Lung (tissue), 12 donors: ENCODE data around the gene ZC3H7A. TPM values are rescaled to one million over a fixed set of nuclear protein-coding genes. Genes with fewer than 3 reads are reported as not detected.

Experiments used
- ATAC-seq: fragments of 200-7000 bp; cut with Tn5 transposase; one replicate; pipeline ENCODE4 v1.9.1; 2020; ENCODE audit warnings: moderate number of reproducible peaks; ENCODE audit not compliant: insufficient read depth, low FRiP score
- DNase-seq, 3 donors: peaks; one replicate each; pipeline ENCODE4 v3.0.0-alpha.2; 2013 to 2017
- H3K27ac ChIP-seq, 2 donors: one replicate each; pipeline ENCODE4 v1.5.1; 2013; ENCODE audit warnings: mild to moderate bottlenecking in 2 of 2, moderate library complexity in 2 of 2, control low read depth in 1 of 2, inconsistent platforms in 1 of 2, low read depth in 1 of 2, low read length in 1 of 2
- H3K27me3 ChIP-seq, 3 donors: one replicate each; pipeline ENCODE4 v1.5.1; 2013; ENCODE audit warnings: low read length in 2 of 3; ENCODE audit not compliant: control insufficient read depth in 3 of 3, insufficient read depth in 3 of 3
- H3K36me3 ChIP-seq, 4 donors: one replicate each; pipeline ENCODE4 v1.5.1; 2013; ENCODE audit warnings: low read length in 4 of 4, mild to moderate bottlenecking in 1 of 4, moderate library complexity in 1 of 4; ENCODE audit not compliant: control insufficient read depth in 4 of 4, insufficient read depth in 4 of 4
- H3K4me1 ChIP-seq, 5 donors: one replicate each; pipeline ENCODE4 v1.5.1; 2013; ENCODE audit warnings: low read length in 5 of 5, mild to moderate bottlenecking in 2 of 5, moderate library complexity in 1 of 5; ENCODE audit not compliant: control insufficient read depth in 5 of 5, insufficient read depth in 5 of 5
- H3K4me3 ChIP-seq: one replicate; pipeline ENCODE4 v1.5.1; 2013; ENCODE audit warnings: mild to moderate bottlenecking, control low read depth, moderate library complexity
- H3K9ac ChIP-seq, 2 donors: one replicate each; pipeline ENCODE4 v1.5.1; 2013; ENCODE audit warnings: low read length in 2 of 2, control low read depth in 1 of 2; ENCODE audit not compliant: insufficient read depth in 1 of 2
- H3K9me3 ChIP-seq, 4 donors: one replicate each; pipeline ENCODE4 v1.5.1; 2013; ENCODE audit warnings: low read length in 3 of 4, mild to moderate bottlenecking in 1 of 4, moderate library complexity in 1 of 4; ENCODE audit not compliant: control insufficient read depth in 4 of 4, insufficient read depth in 3 of 4
- WGBS, 2 donors: extraction: QIAGEN DNeasy Blood & Tissue Kit; methylation state at CpG; one replicate each; pipeline ENCODE4 v1.1.7; 2013; 5-methylcytosine and 5-hydroxymethylcytosine counted together
- polyA plus RNA-seq, 2 donors: library from polyadenylated mRNA; stranded (reverse); fragments of 200-250 nt; gene quantifications; one replicate each; pipeline ENCODE4 v1.2.1, GENCODE V29; 2013
- total RNA-seq, 2 donors: library from RNA; depleted of rRNA in 1 of 2; stranded (reverse); fragments of >200 nt in 1 of 2; gene quantifications; one replicate each; pipeline ENCODE4 v1.2.1, GENCODE V29; 2014 to 2021
- TF ChIP-seq, protein P1 (sequence below): IDR thresholded peaks from 2 replicates; pipeline ENCODE4 v1.5.1; 2012; ENCODE audit warnings: mild to moderate bottlenecking; ENCODE audit errors: control extremely low read depth, extremely low read depth
- donor health status: control.
- donor health status: control.
- donor health status: Bipolar disorder and iron deficiency.
- donor health status: healthy.
- donor health status: DM: yes; HTN: yes; CAD: no.

ZC3H7A gene
- total and polyA plus RNA-seq, 4 donors = 22.1 to 127 (median 36.2) TPM

DNA sequence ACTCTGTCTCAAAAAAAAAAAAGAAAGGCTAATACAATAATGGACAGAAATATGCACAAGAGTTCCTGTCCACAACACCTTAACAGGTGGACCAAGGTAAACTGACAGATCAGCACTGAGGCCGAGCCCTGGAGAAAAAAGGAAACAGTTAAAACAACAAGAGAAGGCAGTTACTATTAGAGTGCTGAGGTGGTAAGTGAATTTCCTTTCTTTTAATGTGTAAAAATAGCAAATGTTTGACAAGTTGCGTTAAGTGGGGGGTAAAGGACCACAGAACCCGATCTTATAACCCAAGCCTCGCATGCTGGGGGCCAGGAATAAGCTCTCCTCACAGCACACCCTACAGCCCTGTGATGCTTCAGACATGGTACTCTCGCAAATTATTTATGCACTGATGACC, 79.2 kb downstream of the ZC3H7A start:
- no peak overlapping the region for H3K9ac ChIP-seq
- H3K27me3 ChIP-seq = no peaks in the 10 kb centered on the region
- H3K9me3 ChIP-seq = no peaks in the 10 kb centered on the region
- DNase-seq = no peak
- H3K4me3 ChIP-seq = no peak overlapping the region
- TF ChIP-seq, protein P1, sequence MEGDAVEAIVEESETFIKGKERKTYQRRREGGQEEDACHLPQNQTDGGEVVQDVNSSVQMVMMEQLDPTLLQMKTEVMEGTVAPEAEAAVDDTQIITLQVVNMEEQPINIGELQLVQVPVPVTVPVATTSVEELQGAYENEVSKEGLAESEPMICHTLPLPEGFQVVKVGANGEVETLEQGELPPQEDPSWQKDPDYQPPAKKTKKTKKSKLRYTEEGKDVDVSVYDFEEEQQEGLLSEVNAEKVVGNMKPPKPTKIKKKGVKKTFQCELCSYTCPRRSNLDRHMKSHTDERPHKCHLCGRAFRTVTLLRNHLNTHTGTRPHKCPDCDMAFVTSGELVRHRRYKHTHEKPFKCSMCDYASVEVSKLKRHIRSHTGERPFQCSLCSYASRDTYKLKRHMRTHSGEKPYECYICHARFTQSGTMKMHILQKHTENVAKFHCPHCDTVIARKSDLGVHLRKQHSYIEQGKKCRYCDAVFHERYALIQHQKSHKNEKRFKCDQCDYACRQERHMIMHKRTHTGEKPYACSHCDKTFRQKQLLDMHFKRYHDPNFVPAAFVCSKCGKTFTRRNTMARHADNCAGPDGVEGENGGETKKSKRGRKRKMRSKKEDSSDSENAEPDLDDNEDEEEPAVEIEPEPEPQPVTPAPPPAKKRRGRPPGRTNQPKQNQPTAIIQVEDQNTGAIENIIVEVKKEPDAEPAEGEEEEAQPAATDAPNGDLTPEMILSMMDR = no peak
- WGBS, 2 donors = 58 to 65% methylated on average over 5 of the region's 5 CpGs
- no peak overlapping the region for H3K27ac ChIP-seq
- peaks cover 0 to 5% (median 2%) of the 10 kb centered on the region in 5 donors for H3K4me1 ChIP-seq
- ATAC-seq = no peak
- peaks cover 9 to 31% (median 13%) of the 10 kb centered on the region in 4 donors for H3K36me3 ChIP-seq

DNA sequence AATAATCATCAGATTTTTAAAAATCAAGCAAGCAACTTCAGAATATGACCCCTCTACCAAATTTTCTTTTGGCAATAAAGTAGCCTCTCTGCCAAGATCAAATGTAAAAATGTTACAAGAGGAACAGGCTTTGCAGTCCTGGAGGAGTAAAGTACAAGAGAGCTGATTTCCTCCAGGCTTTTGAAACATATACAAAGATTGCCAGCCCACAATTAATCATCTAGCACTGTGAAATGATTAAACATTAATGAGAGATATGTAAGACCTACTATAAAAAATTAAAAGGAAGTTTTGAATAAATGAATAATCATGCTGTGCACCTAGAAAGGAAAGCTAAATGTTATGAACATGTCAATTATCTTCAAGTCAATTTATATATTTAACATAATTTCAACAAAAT, 80.7 kb downstream of the ZC3H7A start:
- H3K27ac ChIP-seq = no peak overlapping the region
- no peak for ATAC-seq
- H3K36me3 ChIP-seq = peaks cover 5 to 29% (median 10%) of the 10 kb centered on the region in 4 donors

DNA sequence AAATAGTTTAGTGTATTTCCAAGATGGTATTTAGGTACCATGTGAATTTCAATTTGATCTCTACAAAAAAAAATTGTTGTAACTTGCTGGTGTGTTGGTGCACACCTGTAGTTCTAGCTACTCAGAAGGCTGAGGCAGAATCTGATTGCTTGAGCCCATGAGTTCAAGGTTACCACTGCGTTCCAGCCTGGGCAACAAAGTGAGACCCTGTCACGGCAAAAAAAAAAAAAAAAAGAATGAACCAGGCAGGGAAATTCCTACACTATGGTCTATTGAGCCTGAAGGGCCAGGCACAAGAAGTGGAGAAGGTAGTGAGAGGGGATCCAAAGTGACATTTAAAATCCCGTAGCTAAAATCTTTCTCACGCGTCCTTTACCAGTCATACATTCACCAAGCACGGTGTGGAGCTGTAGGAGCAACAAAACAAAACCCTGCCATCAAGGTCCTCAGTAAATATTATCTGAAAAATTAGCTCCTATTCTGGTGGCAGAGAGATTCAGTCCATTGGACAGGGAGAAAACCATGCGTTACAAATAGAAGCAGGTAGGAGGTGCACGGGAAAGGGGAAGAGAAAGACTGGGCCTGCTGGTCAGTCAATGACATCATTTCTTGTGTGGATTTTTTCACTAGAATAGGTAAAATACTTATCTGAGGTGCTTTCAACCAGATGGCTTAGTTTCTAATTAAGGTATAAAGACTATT, 81.7 kb downstream of the ZC3H7A start:
- Histone ChIP-seq H3K36me3 (peaks cover 5 to 27% (median 10%) of the 10 kb centered on the region in 4 donors), H3K9ac (no peak overlapping the region), H3K27me3 (no peaks in the 10 kb centered on the region), H3K9me3 (no peaks in the 10 kb centered on the region), H3K27ac (no peak overlapping the region), H3K4me3 (no peak overlapping the region), H3K4me1 (peaks cover 0 to 5% (median 0%) of the 10 kb centered on the region in 5 donors)
- TF ChIP-seq, protein P1 = no peak
- 88 to 90% methylated on average over 8 of the region's 8 CpGs for WGBS, 2 donors
- no peak for ATAC-seq
- no peak for DNase-seq

More for the DNA sequence above, 80.7 kb downstream of the ZC3H7A start:
- Histone ChIP-seq H3K4me1 (peaks cover 0 to 5% (median 0%) of the 10 kb centered on the region in 5 donors), H3K4me3 (no peak overlapping the region), H3K27me3 (no peaks in the 10 kb centered on the region), H3K9me3 (no peaks in the 10 kb centered on the region), H3K9ac (no peak overlapping the region)
- DNase-seq = no peak
- TF ChIP-seq, protein P1 = no peak

DNA sequence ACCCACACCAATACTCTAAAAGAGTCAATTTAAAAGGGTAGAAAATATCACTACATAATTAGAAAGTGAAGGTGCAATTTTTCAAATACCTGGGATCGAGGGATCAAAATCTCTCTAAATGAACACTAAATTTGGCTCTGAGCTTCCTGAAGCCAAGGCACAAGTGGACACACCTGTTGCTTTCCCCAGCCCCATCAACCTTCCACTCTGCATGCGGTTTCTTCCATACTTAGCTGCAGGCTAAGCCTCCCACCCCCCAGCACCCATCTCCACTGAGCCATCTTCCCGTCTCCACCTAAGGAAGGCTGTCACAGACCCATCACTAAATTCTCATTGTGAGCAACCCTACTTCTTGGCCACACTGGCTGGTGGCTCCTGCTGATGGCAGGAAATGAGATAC, 84.9 kb downstream of the ZC3H7A start:
- no peak overlapping the region for H3K9ac ChIP-seq
- H3K4me3 ChIP-seq = no peak overlapping the region
- no peak for DNase-seq
- TF ChIP-seq, protein P1 = no peak
- peaks cover 0 to 17% (median 0%) of the 10 kb centered on the region in 5 donors for H3K4me1 ChIP-seq
- no peaks in the 10 kb centered on the region for H3K9me3 ChIP-seq
- no peak overlapping the region for H3K27ac ChIP-seq
- peaks cover 0 to 14% (median 11%) of the 10 kb centered on the region in 4 donors for H3K36me3 ChIP-seq
- WGBS, 2 donors = 82 to 92% methylated on average over 3 of the region's 3 CpGs
- ATAC-seq = no peak
- H3K27me3 ChIP-seq = no peaks in the 10 kb centered on the region
